IMR-90 (cell line): ENCODE data around the gene STX8. TPM values are rescaled to one million over a fixed set of nuclear protein-coding genes. Genes with fewer than 3 reads are reported as not detected.
"Not testable (repeated sequence)": the region's sequence is repeated elsewhere in the genome, so short reads cannot be mapped to it uniquely, and the experiment has no call there.

ENCODE experiments used
- ATAC-seq: fragments of 200-7000 bp; cut with Tn5 transposase; 2 replicates; pipeline ENCODE4 v1.9.1; 2020; ENCODE audit warnings: low read depth, mild to moderate bottlenecking, moderate library complexity
- BruUV-seq: library from RNA; stranded (reverse); fragments of 400-500 nt; replicated peaks from 2 replicates; lab custom pipeline; 2021; lab: Mats Ljungman, UMichigan
- CTCF ChIA-PET: fragments of 300-600 bp; formaldehyde crosslinking; extraction: SDS; loops from one replicate; lab custom pipeline; 2021; ENCODE audit warnings: antibody characterized with exemption; lab: Yijun Ruan, JAX
- POLR2A ChIA-PET: fragments of 300-600 bp; sonication (Branson Sonifier 250); formaldehyde crosslinking; loops from one replicate; lab custom pipeline; 2022; ENCODE audit warnings: antibody characterized with exemption; ENCODE audit not compliant: unreplicated experiment; lab: Charles Lee
- DNase-seq: peaks from one replicate; pipeline ENCODE4 v3.0.0; 2013
- H2AFZ ChIP-seq: replicated peaks from 2 replicates; pipeline ENCODE3; 2013; ENCODE audit warnings: low read length, mild to moderate bottlenecking; ENCODE audit not compliant: poor library complexity
- H2AK5ac ChIP-seq: 2 replicates; pipeline ENCODE4 v1.6.1; 2013; ENCODE audit warnings: low read depth, low read length, inconsistent platforms
- H2AK9ac ChIP-seq: replicated peaks from 2 replicates; pipeline ENCODE3; 2013; ENCODE audit warnings: mild to moderate bottlenecking, low read depth, low read length, moderate library complexity; ENCODE audit not compliant: poor library complexity
- H2BK120ac ChIP-seq: 2 replicates; pipeline ENCODE4 v1.6.1; 2013; ENCODE audit warnings: low read depth, low read length, inconsistent platforms
- H2BK15ac ChIP-seq: 3 replicates; pipeline ENCODE4 v1.6.1; 2013; ENCODE audit warnings: low read depth, low read length, inconsistent platforms
- H2BK20ac ChIP-seq: 2 replicates; pipeline ENCODE4 v1.6.1; 2013; ENCODE audit warnings: low read depth, mild to moderate bottlenecking, inconsistent platforms, low read length, moderate library complexity
- H2BK5ac ChIP-seq: 2 replicates; pipeline ENCODE4 v1.6.1; 2013; ENCODE audit warnings: mild to moderate bottlenecking, low read depth, low read length, inconsistent platforms; ENCODE audit not compliant: poor library complexity, severe bottlenecking
- H3K14ac ChIP-seq: replicated peaks from 2 replicates; pipeline ENCODE4 v1.6.1; 2013; ENCODE audit warnings: low read depth, low read length, inconsistent platforms
- H3K18ac ChIP-seq: 2 replicates; pipeline ENCODE4 v1.6.1; 2013; ENCODE audit warnings: low read depth, low read length, control low read depth
- H3K23ac ChIP-seq: 2 replicates; pipeline ENCODE4 v1.6.1; 2013; ENCODE audit warnings: low read depth, low read length, inconsistent platforms
- H3K27ac ChIP-seq: 2 replicates; pipeline ENCODE4 v1.5.1; 2013; ENCODE audit warnings: mild to moderate bottlenecking, control low read depth, low read length; ENCODE audit not compliant: insufficient read depth
- H3K27me3 ChIP-seq: 2 replicates; pipeline ENCODE4 v1.6.1; 2013; ENCODE audit warnings: low read length; ENCODE audit not compliant: control insufficient read depth, insufficient read depth
- H3K36me3 ChIP-seq: 2 replicates; pipeline ENCODE4 v1.6.1; 2013; ENCODE audit warnings: low read length, mixed read lengths; ENCODE audit not compliant: control insufficient read depth, insufficient read depth
- H3K4ac ChIP-seq: 2 replicates; pipeline ENCODE4 v1.6.1; 2013; ENCODE audit warnings: low read depth, low read length, inconsistent platforms
- H3K4me1 ChIP-seq: 2 replicates; pipeline ENCODE4 v1.6.1; 2013; ENCODE audit warnings: low read length, mixed read lengths; ENCODE audit not compliant: control insufficient read depth, insufficient read depth
- H3K4me2 ChIP-seq: 2 replicates; pipeline ENCODE4 v1.6.1; 2013; ENCODE audit warnings: low read depth, mild to moderate bottlenecking, control low read depth, low read length, moderate library complexity
- H3K4me3 ChIP-seq: 2 replicates; pipeline ENCODE4 v1.5.1; 2013; ENCODE audit warnings: low read depth, mild to moderate bottlenecking, control low read depth, low read length, moderate library complexity; ENCODE audit not compliant: insufficient read depth
- H3K56ac ChIP-seq: 2 replicates; pipeline ENCODE4 v1.6.1; 2013; ENCODE audit warnings: low read length, inconsistent platforms; ENCODE audit not compliant: insufficient read depth; ENCODE audit errors: extremely low read depth
- H3K79me1 ChIP-seq, 2 experiments: 2 replicates each; pipeline ENCODE4 v1.6.1; 2013; ENCODE audit warnings: low read length in 2 of 2, inconsistent platforms in 1 of 2, low read depth in 1 of 2
- H3K9ac ChIP-seq: 2 replicates; pipeline ENCODE4 v1.6.1; 2013; ENCODE audit warnings: low read depth, low read length, control low read depth
- H3K9me1 ChIP-seq: 2 replicates; pipeline ENCODE4 v1.6.1; 2013; ENCODE audit warnings: low read length, inconsistent platforms; ENCODE audit not compliant: insufficient read depth
- H3K9me3 ChIP-seq: 2 replicates; pipeline ENCODE4 v1.6.1; 2013; ENCODE audit warnings: low read length; ENCODE audit not compliant: control insufficient read depth, insufficient read depth
- H4K20me1 ChIP-seq: 2 replicates; pipeline ENCODE4 v1.6.1; 2013; ENCODE audit warnings: low read length, inconsistent platforms; ENCODE audit not compliant: insufficient read depth
- H4K5ac ChIP-seq: 2 replicates; pipeline ENCODE4 v1.6.1; 2013; ENCODE audit warnings: mild to moderate bottlenecking, low read depth, low read length, control low read depth
- H4K8ac ChIP-seq, 2 experiments: 2 replicates each; pipeline ENCODE4 v1.6.1; 2013; ENCODE audit warnings: low read depth in 2 of 2, low read length in 2 of 2, control low read depth in 1 of 2, inconsistent platforms in 1 of 2
- H4K91ac ChIP-seq: 2 replicates; pipeline ENCODE4 v1.6.1; 2013; ENCODE audit warnings: low read depth, low read length, inconsistent platforms; ENCODE audit not compliant: insufficient read depth
- BHLHE40 ChIP-seq: fragments of 150-350 bp; IDR thresholded peaks from 2 replicates; pipeline ENCODE4 v1.6.1; 2016; ENCODE audit warnings: mild to moderate bottlenecking, low read depth, low read length
- MAFK ChIP-seq: IDR thresholded peaks from 2 replicates; pipeline ENCODE4 v1.6.1; 2012; ENCODE audit warnings: low read depth, low read length, improper control_type of control experiment
- MXI1 ChIP-seq: IDR thresholded peaks from 2 replicates; pipeline ENCODE4 v1.6.1; 2012; ENCODE audit warnings: low read depth, mild to moderate bottlenecking, low read length, moderate library complexity, borderline replicate concordance
- NFE2L2 ChIP-seq: fragments of 150-350 bp; IDR thresholded peaks from 2 replicates; pipeline ENCODE4 v1.6.1; 2016; ENCODE audit warnings: low read depth, mild to moderate bottlenecking, low read length
- POLR2A ChIP-seq: IDR thresholded peaks from 2 replicates; pipeline ENCODE4 v1.6.1; 2012; ENCODE audit warnings: mild to moderate bottlenecking, low read depth, low read length
- RAD21 ChIP-seq: IDR thresholded peaks from 2 replicates; pipeline ENCODE4 v1.6.1; 2012; ENCODE audit warnings: low read length, improper control_type of control experiment
- RCOR1 ChIP-seq: IDR thresholded peaks from 2 replicates; pipeline ENCODE4 v1.6.1; 2012; ENCODE audit warnings: mild to moderate bottlenecking, low read length, improper control_type of control experiment; ENCODE audit not compliant: insufficient replicate concordance
- whole genome bisulfite sequencing, 2 experiments: methylation state at CpG; one replicate each; pipeline versions ENCODE4 v1.1.5 to v1.1.7; 2013; ENCODE audit warnings: missing lambda C conversion rate in 2 of 2; ENCODE audit not compliant: insufficient read length in 1 of 2; ENCODE audit errors: extremely low coverage in 2 of 2; 5-methylcytosine and 5-hydroxymethylcytosine counted together
- dilution Hi-C: fragments of 300-500 bp; cut with HindIII; formaldehyde crosslinking; loops from one replicate; pipeline ENCODE4 v1.14.3; 2018; ENCODE audit warnings: low sequenced_read_pairs; ENCODE audit not compliant: unreplicated experiment
- in situ Hi-C: fragments of 300-500 bp; cut with MboI; formaldehyde crosslinking; loops from 3 replicates; pipeline ENCODE4 v1.14.3; 2019; ENCODE audit warnings: low sequenced_read_pairs, inconsistent platforms, mixed read lengths
- intact Hi-C: fragments of 100-400 bp; cut with micrococcal nuclease; formaldehyde crosslinking; loops from 2 replicates; pipeline ENCODE4 v1.10.0; 2022
- polyA plus RNA-seq, 3 experiments: library from polyadenylated mRNA; depleted of rRNA; stranded (reverse); fragments of >200 nt; gene quantifications; 2 replicates each; pipeline ENCODE4 v1.2.3, GENCODE V29; 2012; ENCODE audit warnings: low replicate concordance in 1 of 3
- total RNA-seq: library from RNA; depleted of rRNA; stranded (reverse); fragments of >200 nt; gene quantifications from 2 replicates; pipeline ENCODE4 v1.2.3, GENCODE V29; 2012
- TF ChIP-seq, protein P1 (sequence below): fragments of 150-350 bp; IDR thresholded peaks from 2 replicates; pipeline ENCODE4 v1.6.1; 2016; ENCODE audit warnings: low read depth, mild to moderate bottlenecking, low read length, moderate library complexity, borderline replicate concordance

STX8 gene
- total and polyA plus RNA-seq, 2 of the 4 experiments (the other 2 are of a cell fraction): 26.5 to 47.0 TPM

DNA sequence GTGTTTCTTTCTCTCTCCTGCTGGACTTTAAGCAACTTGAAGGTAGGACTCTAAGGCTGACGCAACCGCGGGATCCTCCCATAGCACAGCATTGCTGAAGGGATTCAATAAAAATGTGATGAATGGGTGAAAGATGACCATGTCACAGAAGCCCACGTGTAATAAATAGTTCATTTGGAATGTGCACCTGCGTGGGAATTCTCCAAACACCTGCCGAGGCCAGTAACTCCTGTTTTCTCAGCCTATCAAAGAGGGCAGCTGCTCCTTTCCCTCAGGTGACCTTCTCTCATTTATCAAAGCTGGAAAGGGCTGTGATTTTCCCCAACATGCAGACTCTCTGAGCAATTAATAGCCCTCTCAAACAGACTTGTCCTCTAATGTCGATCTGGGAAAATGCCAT is 235.7 kb downstream of the STX8 start:
- Histone ChIP-seq H3K23ac (no peak overlapping the region), H3K4me2 (no peak overlapping the region), H3K4me1 (no peaks in the 10 kb centered on the region), H4K20me1 (no peaks in the 10 kb centered on the region), H3K14ac (no peak overlapping the region), H3K36me3 (no peaks in the 10 kb centered on the region), H2AK9ac (no peak overlapping the region), H3K4me3 (no peak overlapping the region), H3K4ac (no peak overlapping the region), H2BK5ac (no peak overlapping the region), H2BK20ac (no peak overlapping the region), H4K8ac (no peak overlapping the region), H4K91ac (no peak overlapping the region), H2AFZ (no peak overlapping the region), H2BK15ac (no peak overlapping the region), H3K18ac (no peak overlapping the region), H3K56ac (no peak overlapping the region), H2AK5ac (no peak overlapping the region), H2BK120ac (no peak overlapping the region), H3K27me3 (no peaks in the 10 kb centered on the region), H3K9ac (no peak overlapping the region), H3K27ac (no peak overlapping the region), H4K5ac (no peak overlapping the region), H3K9me3 (peaks cover 1% of the 10 kb centered on the region; the same call in 1 of the 2 replicates), H3K9me1 (no peaks in the 10 kb centered on the region), H3K79me1 (no peaks in the 10 kb centered on the region; a peak in 1 of 4 replicates)
- in situ Hi-C loops (loop anchor here (10.0 kb wide), 1 partner anchor 55 kb away; no protein-coding TSS in a partner anchor), dilution Hi-C loops (no loop called here), intact Hi-C loops (loop anchor here (10.0 kb wide), 2 partner anchors 65 to 345 kb away; no protein-coding TSS in a partner anchor)
- ChIA-PET CTCF (no interaction called here), POLR2A (no interaction called here)
- TF ChIP-seq BHLHE40 (no peak), NFE2L2 (no peak), RAD21 (no peak), MAFK (no peak), RCOR1 (no peak), MXI1 (no peak), POLR2A (no peak)
- TF ChIP-seq, protein P1, sequence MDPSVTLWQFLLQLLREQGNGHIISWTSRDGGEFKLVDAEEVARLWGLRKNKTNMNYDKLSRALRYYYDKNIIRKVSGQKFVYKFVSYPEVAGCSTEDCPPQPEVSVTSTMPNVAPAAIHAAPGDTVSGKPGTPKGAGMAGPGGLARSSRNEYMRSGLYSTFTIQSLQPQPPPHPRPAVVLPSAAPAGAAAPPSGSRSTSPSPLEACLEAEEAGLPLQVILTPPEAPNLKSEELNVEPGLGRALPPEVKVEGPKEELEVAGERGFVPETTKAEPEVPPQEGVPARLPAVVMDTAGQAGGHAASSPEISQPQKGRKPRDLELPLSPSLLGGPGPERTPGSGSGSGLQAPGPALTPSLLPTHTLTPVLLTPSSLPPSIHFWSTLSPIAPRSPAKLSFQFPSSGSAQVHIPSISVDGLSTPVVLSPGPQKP: no peak
- WGBS, 2 experiments: no CpG with 5 or more reads among the region's 7 CpGs
- BruUV-seq: no TSS peak
- DNase-seq (no peak), ATAC-seq (no peak)

DNA sequence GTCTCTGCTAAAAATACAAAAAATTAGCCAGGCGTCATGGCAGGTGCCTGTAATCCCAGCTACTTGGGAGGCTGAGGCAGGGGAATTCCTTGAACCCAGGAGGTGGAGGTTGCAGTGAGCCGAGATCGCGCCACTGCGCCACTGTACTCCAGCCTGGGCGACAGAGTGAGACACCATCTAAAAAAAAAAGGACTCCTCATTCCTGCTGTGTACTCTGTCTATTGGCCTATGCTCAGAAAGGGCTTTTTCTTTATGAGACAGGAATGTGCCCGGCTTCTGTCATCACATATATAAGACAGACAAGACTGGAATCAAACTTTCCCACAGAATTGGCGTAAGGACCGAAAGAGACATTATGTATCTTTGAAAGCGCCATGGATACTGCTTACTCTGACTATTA is 236.1 kb downstream of the STX8 start:
- H2AK5ac ChIP-seq, POLR2A ChIA-PET, dilution Hi-C loops: not testable (repeated sequence)

More for the DNA sequence above, 236.1 kb downstream of the STX8 start:
- H3K23ac ChIP-seq, CTCF ChIA-PET, H2AK9ac ChIP-seq, H4K20me1 ChIP-seq, H3K4me2 ChIP-seq, H3K56ac ChIP-seq, DNase-seq, H4K5ac ChIP-seq, H3K9me1 ChIP-seq, H3K9me3 ChIP-seq, BruUV-seq, H2BK20ac ChIP-seq, H4K91ac ChIP-seq, ATAC-seq, H2BK120ac ChIP-seq, H3K4me3 ChIP-seq, H3K18ac ChIP-seq, H4K8ac ChIP-seq, H3K4me1 ChIP-seq, H3K4ac ChIP-seq, H2AFZ ChIP-seq, H3K36me3 ChIP-seq, H3K9ac ChIP-seq, intact Hi-C loops, H3K27me3 ChIP-seq, H3K79me1 ChIP-seq, H2BK5ac ChIP-seq, H3K14ac ChIP-seq, H2BK15ac ChIP-seq, H3K27ac ChIP-seq: not testable (repeated sequence)
- no CpG with 5 or more reads among the region's 10 CpGs for WGBS, 2 experiments
- in situ Hi-C loops: loop anchor here (10.0 kb wide), 1 partner anchor 55 kb away; no protein-coding TSS in a partner anchor
